NOMO-1 treated with dmso at 0.1 percent for 144 hours (cell line): ENCODE measurements around the gene ZNF423.

Source experiments
- DNase-seq: peaks from one replicate; lab custom pipeline; 2025; ENCODE audit not compliant: unreplicated experiment; lab: John Stamatoyannopoulos, UW

The ZNF423 gene

DNA sequence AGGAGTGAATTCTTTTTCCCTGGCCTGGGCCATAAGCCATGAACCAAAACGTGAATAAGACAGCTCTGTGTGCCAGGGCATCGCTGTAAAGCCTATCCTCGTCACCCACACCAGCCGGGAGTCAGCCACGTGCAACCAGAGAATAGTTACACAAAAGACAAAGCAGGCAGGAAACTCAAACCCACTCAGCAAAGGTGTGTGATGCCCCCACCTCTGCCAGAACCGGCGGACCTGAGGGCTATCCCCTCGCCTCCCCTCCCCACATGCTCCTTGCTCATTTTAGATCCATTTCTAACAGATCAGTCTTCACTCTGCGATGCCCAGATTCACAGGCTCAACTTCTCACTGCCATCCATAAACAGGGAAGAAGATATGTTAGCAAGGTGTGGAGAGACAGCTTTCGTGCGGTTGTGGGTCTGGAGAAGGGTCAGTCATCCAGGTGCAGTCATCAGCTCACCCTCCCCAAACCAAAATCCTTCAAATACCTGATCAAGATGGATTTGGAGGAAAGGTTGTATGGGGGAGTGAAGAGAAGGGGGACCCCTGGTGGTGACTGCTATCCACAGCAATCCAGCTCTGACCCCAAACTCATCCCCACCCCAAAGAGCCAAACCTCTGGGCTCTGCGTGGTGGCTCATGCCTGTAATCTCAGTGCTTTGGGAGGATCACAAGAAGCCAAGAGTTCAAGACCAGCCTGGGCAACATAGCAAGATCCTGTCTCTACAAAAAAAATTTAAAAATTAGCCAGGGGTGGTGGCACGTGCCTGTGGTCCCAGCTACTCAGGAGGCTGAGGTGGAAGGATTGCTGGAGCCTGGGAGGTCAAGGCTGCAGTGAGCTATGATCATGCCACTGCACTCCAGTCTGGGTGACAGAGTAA is 263.1 kb downstream of the ZNF423 start:
- DNase-seq: no peak

- DNase-seq: no peak
Measured at GRCh38 chr16:49590166-49590871, 265.6 kb downstream of the ZNF423 start.

GRCh38 chr16:49589544-49590031 is 266.3 kb downstream of the ZNF423 start:
- DNase-seq: peak; percentile 70

- DNase-seq: no peak
Measured at GRCh38 chr16:49588729-49589384, 267.1 kb downstream of the ZNF423 start.

- no peak for DNase-seq
Measured at GRCh38 chr16:49588026-49588425, 267.9 kb downstream of the ZNF423 start.

- DNase-seq: no peak
Measured at GRCh38 chr16:49587511-49587910, 268.4 kb downstream of the ZNF423 start.

- DNase-seq: no peak
Measured at GRCh38 chr16:49586466-49587450, 269.2 kb downstream of the ZNF423 start.

GRCh38 chr16:49585143-49585832 is 270.6 kb downstream of the ZNF423 start:
- no peak for DNase-seq

- DNase-seq: no peak
Measured at GRCh38 chr16:49583911-49584310, 272.0 kb downstream of the ZNF423 start.

- no peak for DNase-seq
Measured at GRCh38 chr16:49581630-49582298, 274.1 kb downstream of the ZNF423 start.

DNA sequence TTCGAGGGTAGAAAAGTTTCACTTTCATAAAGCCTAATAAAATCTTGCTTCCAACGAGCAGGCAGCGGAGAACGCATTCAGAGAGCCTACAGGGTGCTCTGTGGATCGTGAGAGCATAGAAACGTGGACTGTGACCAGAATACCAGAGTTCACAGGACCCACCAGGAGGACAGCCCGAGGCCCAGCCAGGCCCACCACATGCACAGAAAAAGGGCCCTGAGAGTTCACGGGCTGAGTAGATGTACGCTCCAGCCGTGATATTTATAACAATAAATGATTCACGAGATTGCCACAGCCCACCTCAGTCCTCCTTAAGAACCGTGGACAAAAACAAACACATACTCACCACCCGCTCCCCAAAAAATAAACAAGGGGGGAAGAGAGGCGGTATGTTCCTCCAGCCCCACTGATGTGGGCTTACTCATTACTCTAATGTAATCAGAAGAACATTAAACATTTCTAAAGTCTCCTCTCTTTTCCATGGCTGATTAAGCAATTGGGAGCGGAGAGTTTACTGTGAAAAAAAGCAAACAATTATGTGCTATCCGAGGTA is 275.1 kb downstream of the ZNF423 start:
- no peak for DNase-seq

- no peak for DNase-seq
Measured at GRCh38 chr16:49578435-49579024, 277.4 kb downstream of the ZNF423 start.

- no peak for DNase-seq
Measured at GRCh38 chr16:49578018-49578417, 277.9 kb downstream of the ZNF423 start.

DNA sequence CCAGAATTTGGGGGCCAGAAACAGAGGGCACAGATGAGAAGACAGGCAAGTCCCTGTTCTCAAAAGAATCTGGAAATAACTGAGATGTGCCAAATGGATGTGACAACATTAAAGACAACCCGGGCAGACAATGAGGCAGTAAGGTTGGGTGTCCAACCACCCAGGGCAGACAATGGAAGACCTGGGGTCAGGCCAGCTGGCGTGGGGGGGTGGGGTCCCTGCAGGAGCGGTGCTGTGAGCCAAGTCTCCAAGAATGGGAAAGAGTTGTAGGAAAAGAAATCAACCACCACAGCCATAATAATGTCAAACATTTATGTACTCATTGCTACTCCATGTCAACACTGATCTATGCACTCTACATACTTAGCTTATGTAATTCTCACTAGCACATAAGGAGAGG is 279.0 kb downstream of the ZNF423 start:
- DNase-seq: no peak

- no peak for DNase-seq
Measured at GRCh38 chr16:49576173-49576494, 279.8 kb downstream of the ZNF423 start.

GRCh38 chr16:49575346-49576172 is 280.4 kb downstream of the ZNF423 start:
- peak; percentile 91 for DNase-seq

DNA sequence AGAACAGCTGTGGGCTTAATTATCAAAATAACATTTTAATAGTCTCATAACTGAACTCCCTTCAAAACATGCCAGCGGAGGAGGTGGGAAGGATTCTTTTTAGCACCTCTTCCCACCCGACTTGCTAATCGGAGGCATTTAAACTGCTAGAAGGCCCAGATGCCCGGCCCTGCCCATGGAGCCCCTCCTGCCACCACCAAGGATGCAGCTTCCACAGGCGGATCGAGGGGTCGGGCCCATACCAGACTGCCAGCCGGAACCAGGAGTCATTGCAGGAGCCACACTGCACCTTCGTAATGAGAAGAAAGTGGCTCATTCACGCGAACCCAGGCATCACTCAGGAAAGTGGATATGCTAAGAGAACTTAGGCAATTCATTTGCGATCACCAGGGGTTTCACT is 281.1 kb downstream of the ZNF423 start:
- DNase-seq: no peak

DNA sequence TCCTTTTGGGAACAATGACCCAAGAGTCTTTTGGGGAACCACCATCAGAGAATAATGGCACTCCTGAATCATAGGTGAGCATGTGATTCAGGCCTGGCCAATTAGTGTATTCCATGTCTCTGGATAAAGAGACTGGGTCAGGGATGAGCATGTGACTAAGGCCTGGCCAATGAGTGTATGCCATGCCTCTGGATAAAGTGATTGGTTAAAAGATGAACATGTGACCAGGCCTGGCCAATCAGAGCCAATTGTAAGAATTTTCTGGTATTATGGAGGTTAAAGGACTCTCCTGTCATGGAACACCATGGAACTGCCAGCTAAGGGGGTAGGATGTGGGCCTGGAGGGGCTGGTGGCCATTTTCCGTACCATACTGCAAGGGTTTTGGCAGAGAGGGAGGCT is 288.0 kb downstream of the ZNF423 start:
- DNase-seq: no peak
